Fibroblast of the aortic adventitia (primary cell): ENCODE data around the gene DPM3. TPM values are rescaled to one million over a fixed set of nuclear protein-coding genes. Genes with fewer than 3 reads are reported as not detected.

Experiments used
- DNase-seq: peaks from one replicate; pipeline ENCODE4 v3.0.0-alpha.2; 2010; ENCODE audit warnings: low read depth
- H3K4me3 ChIP-seq: 2 replicates; pipeline ENCODE4 v1.5.1; 2011; ENCODE audit warnings: low read depth, mild to moderate bottlenecking, control low read depth, low read length, moderate library complexity
- small RNA-seq: library from RNA; depleted of rRNA; stranded (forward); fragments of <200 nt; gene quantifications from one replicate; pipeline ENCODE3, GENCODE V24; 2012
- total RNA-seq: library from RNA; depleted of rRNA; stranded (reverse); fragments of >200 nt; gene quantifications from 2 replicates; pipeline ENCODE4 v1.2.3, GENCODE V29; 2012; ENCODE audit warnings: low replicate concordance
- TF ChIP-seq, protein P1 (sequence below): IDR thresholded peaks from 2 replicates; pipeline ENCODE4 v1.5.1; 2011; ENCODE audit warnings: mild to moderate bottlenecking, low read length, control low read depth, inconsistent platforms; ENCODE audit not compliant: insufficient read depth

DPM3 gene
- total RNA-seq, 1 donor = 26.1 TPM

DNA sequence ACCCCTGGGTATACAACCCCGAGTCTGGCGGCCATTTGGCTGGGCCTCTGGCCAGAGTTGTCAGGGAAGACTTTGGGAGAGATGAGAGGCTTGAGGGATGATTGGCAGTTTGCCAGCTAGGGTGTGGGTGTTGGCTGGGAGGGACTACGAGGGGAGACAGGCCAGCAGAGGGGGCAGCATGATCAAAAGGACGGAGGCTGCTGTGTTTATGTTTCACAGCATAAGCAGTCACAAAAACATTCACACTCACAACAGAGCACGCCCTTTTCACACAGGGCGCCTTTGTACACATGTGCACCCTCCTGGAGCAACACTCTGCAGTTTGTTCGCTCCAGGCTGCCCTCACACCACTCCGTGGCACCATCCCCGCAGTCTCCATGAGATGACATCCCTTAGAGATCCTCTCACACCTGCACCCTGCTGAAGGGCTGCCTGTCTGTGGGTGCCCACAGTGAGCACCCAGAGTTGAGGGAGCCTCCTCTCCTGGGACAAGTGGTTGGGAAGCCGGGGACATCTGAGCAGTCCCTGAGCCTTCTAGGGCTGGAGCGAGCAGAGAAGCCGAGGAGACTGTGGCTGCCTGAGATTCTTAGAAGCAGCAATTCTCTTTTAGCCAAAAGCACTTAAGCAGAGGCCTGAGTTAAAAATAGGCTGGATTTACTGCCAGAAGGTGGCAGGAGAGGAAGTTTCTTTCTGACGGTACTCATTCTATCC is 46.3 kb downstream of the DPM3 start:
- no peak overlapping the region for H3K4me3 ChIP-seq
- peak; percentile 69 for DNase-seq
- TF ChIP-seq, protein P1, sequence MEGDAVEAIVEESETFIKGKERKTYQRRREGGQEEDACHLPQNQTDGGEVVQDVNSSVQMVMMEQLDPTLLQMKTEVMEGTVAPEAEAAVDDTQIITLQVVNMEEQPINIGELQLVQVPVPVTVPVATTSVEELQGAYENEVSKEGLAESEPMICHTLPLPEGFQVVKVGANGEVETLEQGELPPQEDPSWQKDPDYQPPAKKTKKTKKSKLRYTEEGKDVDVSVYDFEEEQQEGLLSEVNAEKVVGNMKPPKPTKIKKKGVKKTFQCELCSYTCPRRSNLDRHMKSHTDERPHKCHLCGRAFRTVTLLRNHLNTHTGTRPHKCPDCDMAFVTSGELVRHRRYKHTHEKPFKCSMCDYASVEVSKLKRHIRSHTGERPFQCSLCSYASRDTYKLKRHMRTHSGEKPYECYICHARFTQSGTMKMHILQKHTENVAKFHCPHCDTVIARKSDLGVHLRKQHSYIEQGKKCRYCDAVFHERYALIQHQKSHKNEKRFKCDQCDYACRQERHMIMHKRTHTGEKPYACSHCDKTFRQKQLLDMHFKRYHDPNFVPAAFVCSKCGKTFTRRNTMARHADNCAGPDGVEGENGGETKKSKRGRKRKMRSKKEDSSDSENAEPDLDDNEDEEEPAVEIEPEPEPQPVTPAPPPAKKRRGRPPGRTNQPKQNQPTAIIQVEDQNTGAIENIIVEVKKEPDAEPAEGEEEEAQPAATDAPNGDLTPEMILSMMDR = peak; percentile 52

DNA sequence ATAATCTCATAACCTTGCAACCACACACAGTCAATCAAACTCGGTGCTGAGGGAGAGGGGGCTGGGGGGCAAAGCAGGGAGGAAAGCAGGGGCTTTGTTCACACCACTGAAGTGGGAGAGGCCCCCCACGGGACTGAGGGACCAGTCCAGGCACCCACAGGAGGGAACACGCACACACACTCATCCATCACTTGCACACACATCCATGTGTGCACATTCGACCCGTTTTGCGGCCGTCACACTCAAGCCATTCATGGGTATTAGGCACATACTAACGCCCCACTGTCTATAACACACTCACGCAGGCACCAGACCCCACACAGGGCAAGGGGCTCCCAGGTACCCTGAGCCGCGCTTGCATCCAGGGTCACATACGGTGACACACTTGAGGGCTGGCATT is 47.7 kb downstream of the DPM3 start:
- no peak for DNase-seq
- H3K4me3 ChIP-seq = no peak overlapping the region
- TF ChIP-seq, protein P1 = no peak

DNA sequence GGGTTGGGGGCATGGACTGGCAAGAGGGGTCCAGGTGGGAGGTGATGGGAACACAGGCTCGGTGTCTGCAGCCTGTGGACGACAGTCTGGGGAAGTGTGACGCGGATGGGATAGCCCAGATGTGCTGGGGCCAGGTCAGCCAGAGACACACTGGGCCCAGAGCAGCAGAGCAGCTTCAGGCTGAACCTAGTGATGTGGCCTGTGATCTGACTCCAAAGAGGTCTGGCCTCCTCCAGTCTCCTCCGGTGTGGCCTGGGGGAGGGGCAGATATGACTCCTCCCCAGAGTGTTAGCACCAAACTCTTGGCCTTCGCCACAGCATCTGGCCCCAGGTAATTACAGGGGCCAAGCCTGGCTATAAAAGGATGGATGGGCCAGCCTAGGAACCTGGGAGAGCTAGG is 48.2 kb downstream of the DPM3 start:
- DNase-seq = no peak
- TF ChIP-seq, protein P1 = no peak
- H3K4me3 ChIP-seq = no peak overlapping the region

DNA sequence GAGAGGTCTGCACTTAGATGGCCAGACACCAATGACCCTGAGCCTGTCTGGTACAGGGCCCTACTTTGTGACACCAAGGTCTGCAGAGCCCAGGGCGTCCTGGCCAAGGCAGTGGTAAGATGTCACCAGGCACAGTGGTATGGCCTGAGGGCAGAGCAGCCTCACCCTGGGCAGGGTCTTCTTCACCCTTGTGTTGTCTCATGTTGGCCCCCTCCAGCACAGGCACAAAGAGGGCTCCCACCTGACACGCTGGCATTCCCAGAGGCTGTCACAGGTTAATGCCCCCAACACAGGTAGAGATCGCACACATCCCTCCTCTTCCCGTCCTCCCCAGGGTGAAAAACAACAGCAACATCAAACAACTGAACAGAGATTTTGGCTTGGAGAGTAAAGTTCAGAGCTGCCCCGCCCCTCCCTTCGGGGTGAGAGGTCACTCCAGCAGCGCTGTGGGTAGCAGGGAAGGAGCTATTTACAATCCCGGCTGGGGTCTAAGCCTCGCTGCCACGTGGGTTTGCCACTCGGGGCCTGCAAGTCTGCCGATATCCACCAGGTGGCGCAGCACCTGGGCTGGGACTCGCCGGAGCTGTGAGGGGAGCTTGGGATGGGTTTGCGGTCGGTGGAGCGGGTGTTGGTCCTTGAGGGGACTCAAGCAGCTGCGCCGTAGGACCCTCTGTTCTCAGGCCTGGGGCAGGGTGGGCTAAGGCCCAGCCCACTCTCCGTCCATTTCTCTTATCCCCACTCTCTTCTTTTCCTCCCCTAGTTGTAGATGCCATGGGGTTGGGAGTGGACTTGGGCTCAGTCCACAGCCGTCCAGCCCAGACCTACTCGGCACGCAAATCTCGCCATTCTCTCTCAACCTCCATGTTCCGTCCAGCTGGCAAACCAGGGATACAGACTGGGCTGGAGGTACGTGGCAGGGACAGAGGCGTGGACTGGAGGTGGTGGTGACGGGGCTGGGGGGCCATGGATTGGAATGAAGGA is 49.0 kb downstream of the DPM3 start:
- H3K4me3 ChIP-seq = no peak overlapping the region
- DNase-seq = peak; percentile 69
- TF ChIP-seq, protein P1 = peak; percentile 98

Small RNA genes within 50 kb of the gene (small RNA-seq; reads per million reads assigned to genes)
- not detected for gene HMGN2P18
- gene RF00019 = not detected

Other genes starting within 250 kb of the DPM3 start
- 11.7 and 20.7 TPM in 2 replicates for gene PMVK, start 203.8 kb downstream of the DPM3 start, total RNA-seq
- gene PBXIP1, start 184.4 kb downstream of the DPM3 start, total RNA-seq = 36.2 and 122 TPM in 2 replicates
- gene PYGO2, start 178.7 kb downstream of the DPM3 start, total RNA-seq = 7.8 and 18.0 TPM in 2 replicates
- 111 and 167 TPM in 2 replicates for gene SHC1, start 169.8 kb downstream of the DPM3 start, total RNA-seq
- 24.0 and 80.7 TPM in 2 replicates for gene CKS1B, start 165.8 kb downstream of the DPM3 start, total RNA-seq
- gene FLAD1, start 157.2 kb downstream of the DPM3 start, total RNA-seq = 5.2 and 17.7 TPM in 2 replicates
- gene LENEP, start 146.9 kb downstream of the DPM3 start, total RNA-seq = not detected in 2 replicates
- gene ZBTB7B, start 137.7 kb downstream of the DPM3 start, total RNA-seq = 14.0 and 15.4 TPM in 2 replicates
- gene DCST2, start 106.8 kb downstream of the DPM3 start, total RNA-seq = 0.09 TPM in 1 of 2 replicates, not detected in the other
- not detected in 2 replicates for gene DCST1, start 106.7 kb downstream of the DPM3 start, total RNA-seq
- gene ADAM15, start 89.2 kb downstream of the DPM3 start, total RNA-seq = 39.0 and 69.9 TPM in 2 replicates
- gene EFNA4, start 76.8 kb downstream of the DPM3 start, total RNA-seq = 2.4 and 5.3 TPM in 2 replicates
- 0.90 TPM in 1 of 2 replicates, not detected in the other for gene EFNA3, start 61.7 kb downstream of the DPM3 start, total RNA-seq
- gene EFNA1, start 12.7 kb downstream of the DPM3 start, total RNA-seq = 0.16 and 0.54 TPM in 2 replicates
- 25.6 and 39.3 TPM in 2 replicates for gene SLC50A1, start 4.7 kb downstream of the DPM3 start, total RNA-seq
- 29.8 and 100 TPM in 2 replicates for gene KRTCAP2, start 32.8 kb upstream of the DPM3 start, total RNA-seq
- gene TRIM46, start 33.3 kb upstream of the DPM3 start, total RNA-seq = 5.2 and 13.2 TPM in 2 replicates
- gene THBS3, start 67.4 kb upstream of the DPM3 start, total RNA-seq = 29.3 and 41.1 TPM in 2 replicates
- 13.7 and 26.1 TPM in 2 replicates for gene MTX1, start 68.2 kb upstream of the DPM3 start, total RNA-seq
- gene ENTREP3, start 115.0 kb upstream of the DPM3 start, total RNA-seq = 9.0 and 9.3 TPM in 2 replicates
- gene SCAMP3, start 121.8 kb upstream of the DPM3 start, total RNA-seq = 12.5 and 47.6 TPM in 2 replicates
- 29.7 and 53.7 TPM in 2 replicates for gene CLK2, start 133.0 kb upstream of the DPM3 start, total RNA-seq
- 0.08 and 1.4 TPM in 2 replicates for gene HCN3, start 136.9 kb upstream of the DPM3 start, total RNA-seq
- not detected in 2 replicates for gene PKLR, start 160.9 kb upstream of the DPM3 start, total RNA-seq
- 153 and 600 TPM in 2 replicates for gene FDPS, start 168.3 kb upstream of the DPM3 start, total RNA-seq
- 6.7 and 23.0 TPM in 2 replicates for gene RUSC1, start 180.4 kb upstream of the DPM3 start, total RNA-seq